Activated T-helper 17 cell treated with anti-CD3 and anti-CD28 coated beads, Interleukin-2, amount 50 U/mL, for 72 hours (primary cell): ENCODE data around the gene LRRC19. TPM values are rescaled to one million over a fixed set of nuclear protein-coding genes. Genes with fewer than 3 reads are reported as not detected.

Source experiments
- ATAC-seq: fragments of 150-1000 bp; cut with Tn5 transposase; replicated peaks from 2 replicates; pipeline ENCODE4 v1.10.0; 2021; ENCODE audit warnings: mild to moderate bottlenecking, moderate library complexity
- H3K27ac Mint-ChIP-seq: one replicate; pipeline ENCODE4 v1.8.0; 2022; ENCODE audit warnings: mixed read lengths
- H3K27me3 Mint-ChIP-seq: one replicate; pipeline ENCODE4 v1.8.0; 2022; ENCODE audit warnings: mixed read lengths
- H3K36me3 Mint-ChIP-seq: one replicate; pipeline ENCODE4 v1.8.0; 2022; ENCODE audit warnings: low read depth, mild to moderate bottlenecking, mixed read lengths
- H3K4me1 Mint-ChIP-seq: one replicate; pipeline ENCODE4 v1.8.0; 2022; ENCODE audit warnings: mixed read lengths
- H3K4me3 Mint-ChIP-seq: one replicate; pipeline ENCODE4 v1.8.0; 2022; ENCODE audit warnings: mild to moderate bottlenecking, mixed read lengths
- H3K9me3 Mint-ChIP-seq: one replicate; pipeline ENCODE4 v1.8.0; 2022; ENCODE audit warnings: mixed read lengths
- total RNA-seq, 2 donors: library from RNA; stranded (reverse); gene quantifications; one replicate each; pipeline ENCODE4 v1.2.3, GENCODE V29; 2022

Gene LRRC19
- total RNA-seq, 2 donors from 2014 or later: not detected

- Mint-ChIP-seq H3K27me3 (peaks cover 4% of the 10 kb centered on the region), H3K36me3 (peaks cover 26% of the 10 kb centered on the region), H3K4me3 (peak within 1 kb of the TSS; percentile 83), H3K9me3 (no peaks in the 10 kb centered on the region), H3K27ac (peak within 1 kb of the TSS; percentile 99), H3K4me1 (peaks cover 22% of the 10 kb centered on the region)
- peak; percentile 99 for ATAC-seq
These were observed 58.4 kb downstream of the LRRC19 start, which contains the start of gene PLAA for GRCh38 chr9:26946753-26947727. PLAA (minus strand) TSS chr9:26947242; CDS start chr9:26947045, 197 bp downstream.

- Mint-ChIP-seq H3K27ac (peak overlapping the region; percentile 99), H3K36me3 (peaks cover 34% of the 10 kb centered on the region), H3K4me3 (peak overlapping the region; percentile 83), H3K9me3 (no peaks in the 10 kb centered on the region), H3K4me1 (peaks cover 30% of the 10 kb centered on the region), H3K27me3 (peaks cover 4% of the 10 kb centered on the region)
- no peak for ATAC-seq
These were observed 59.9 kb downstream of the LRRC19 start for GRCh38 chr9:26945591-26945990.

Other genes with a start within 250 kb of the LRRC19 start
- gene CAAP1, start 112.9 kb downstream of the LRRC19 start, total RNA-seq: 10 to 100 TPM; 14.9 to 18.3 TPM
- 10 to 100 TPM; 23.7 to 39.8 TPM for gene PLAA, start 58.4 kb downstream of the LRRC19 start, total RNA-seq
- gene IFT74, start 49.3 kb downstream of the LRRC19 start, total RNA-seq: 10 to 100 TPM in 1 of 2 donors, 1 to 10 TPM in 1; 9.5 to 10.3 TPM
- gene TEK, start 103.6 kb upstream of the LRRC19 start, total RNA-seq: not detected